Keratinocyte (primary cell): ENCODE measurements around the gene SSH2. TPM values are rescaled to one million over a fixed set of nuclear protein-coding genes. Genes with fewer than 3 reads are reported as not detected.

ENCODE experiments used
- DNase-seq: peaks from one replicate; pipeline ENCODE4 v3.0.0-alpha.2; 2011; ENCODE audit warnings: low read depth, missing footprints, low spot score
- FAIRE-seq: peaks from 2 replicates; lab custom pipeline; 2011; peaks lifted over from hg19 to GRCh38; lab: Jason Lieb, UNC
- H2AFZ ChIP-seq: 2 replicates; pipeline ENCODE4 v1.6.0; 2012; ENCODE audit warnings: low read length, control low read depth, inconsistent platforms; ENCODE audit not compliant: control insufficient read depth
- H3K27ac ChIP-seq: 2 replicates; pipeline ENCODE4 v1.5.1; 2011; ENCODE audit warnings: low read length; ENCODE audit not compliant: control insufficient read depth, insufficient read depth
- H3K27me3 ChIP-seq: 3 replicates; pipeline ENCODE4 v1.6.0; 2011; ENCODE audit warnings: low read length; ENCODE audit not compliant: control insufficient read depth, insufficient read depth; ENCODE audit errors: extremely low read depth
- H3K36me3 ChIP-seq, 2 experiments: 2 replicates in 1 of 2; 3 replicates in 1 of 2; pipeline ENCODE4 v1.5.1; 2011; ENCODE audit warnings: low read length in 2 of 2, mild to moderate bottlenecking in 1 of 2; ENCODE audit not compliant: control insufficient read depth in 2 of 2, insufficient read depth in 2 of 2; ENCODE audit errors: extremely low read depth in 1 of 2
- H3K4me1 ChIP-seq: 3 replicates; pipeline ENCODE4 v1.5.1; 2011; ENCODE audit warnings: low read length; ENCODE audit not compliant: control insufficient read depth, insufficient read depth; ENCODE audit errors: extremely low read depth
- H3K4me2 ChIP-seq: 3 replicates; pipeline ENCODE4 v1.6.0; 2011; ENCODE audit warnings: low read depth, low read length; ENCODE audit not compliant: control insufficient read depth, insufficient read depth; ENCODE audit errors: extremely low read depth
- H3K4me3 ChIP-seq, 3 experiments: fragments of 200-600 bp in 1 of 3; sonication (generic) in 1 of 3; 2 replicates in 2 of 3; 3 replicates in 1 of 3; pipeline ENCODE4 v1.5.1; 2011 to 2016; ENCODE audit warnings: low read length in 3 of 3, mild to moderate bottlenecking in 3 of 3, control low read depth in 2 of 3, inconsistent platforms in 1 of 3, low read depth in 1 of 3, mixed read lengths in 1 of 3, mixed run types in 1 of 3, moderate library complexity in 1 of 3; ENCODE audit not compliant: control insufficient read depth in 2 of 3, insufficient read depth in 2 of 3; ENCODE audit errors: extremely low read depth in 1 of 3
- H3K79me2 ChIP-seq: 2 replicates; pipeline ENCODE4 v1.6.0; 2012; ENCODE audit warnings: low read length; ENCODE audit not compliant: control insufficient read depth, insufficient read depth
- H3K9ac ChIP-seq: 3 replicates; pipeline ENCODE4 v1.6.0; 2011; ENCODE audit warnings: low read length; ENCODE audit not compliant: control insufficient read depth, insufficient read depth; ENCODE audit errors: extremely low read depth
- H3K9me1 ChIP-seq: 3 replicates; pipeline ENCODE4 v1.6.0; 2011; ENCODE audit warnings: low read length; ENCODE audit not compliant: control insufficient read depth, insufficient read depth; ENCODE audit errors: extremely low read depth
- H3K9me3 ChIP-seq: 2 replicates; pipeline ENCODE4 v1.5.1; 2012; ENCODE audit warnings: low read depth, low read length; ENCODE audit not compliant: control insufficient read depth
- H4K20me1 ChIP-seq: 3 replicates; pipeline ENCODE4 v1.6.0; 2011; ENCODE audit warnings: low read length; ENCODE audit not compliant: control insufficient read depth, insufficient read depth; ENCODE audit errors: extremely low read depth
- CTCF ChIP-seq, 3 experiments: IDR thresholded peaks in 1 of 3; conservative IDR thresholded peaks in 1 of 3; optimal IDR thresholded peaks in 1 of 3; 2 replicates in 2 of 3; 3 replicates in 1 of 3; pipeline versions ENCODE3 to v1.5.1; 2011; ENCODE audit warnings: low read length in 3 of 3, mild to moderate bottlenecking in 3 of 3, moderate library complexity in 2 of 3, control low read depth in 1 of 3, inconsistent platforms in 1 of 3; ENCODE audit not compliant: insufficient read depth in 2 of 3; ENCODE audit errors: extremely low read depth in 1 of 3
- EZH2 ChIP-seq: IDR thresholded peaks from one replicate; pipeline ENCODE4 v1.6.1; 2012; ENCODE audit warnings: inconsistent platforms, mild to moderate bottlenecking, low read length, moderate library complexity
- dilution Hi-C: fragments of 300-500 bp; cut with MboI; formaldehyde crosslinking; loops from one replicate; pipeline ENCODE4 v1.7.0; 2020; ENCODE audit warnings: low sequenced_read_pairs; ENCODE audit not compliant: extremely low pct_ligation_motif_present
- polyA plus RNA-seq, 5 experiments: library from polyadenylated mRNA; depleted of rRNA in 3 of 5; stranded (reverse) in 3 of 5; stranded (forward) in 1 of 5; unstranded in 1 of 5; fragments of >200 nt; gene quantifications; 1 replicate in 1 of 5; 2 replicates in 3 of 5; 3 replicates in 1 of 5; pipeline versions ENCODE4 v1.2.1 to v1.2.3, GENCODE V29; 2011 to 2012; ENCODE audit warnings: missing spikeins in 2 of 5, low read depth in 1 of 5, low replicate concordance in 1 of 5

Gene SSH2
- polyA plus RNA-seq, 1 donor (not counting 4 experiments of a cell fraction or from before 2014, with no cell fraction given): 13.9 TPM

DNA sequence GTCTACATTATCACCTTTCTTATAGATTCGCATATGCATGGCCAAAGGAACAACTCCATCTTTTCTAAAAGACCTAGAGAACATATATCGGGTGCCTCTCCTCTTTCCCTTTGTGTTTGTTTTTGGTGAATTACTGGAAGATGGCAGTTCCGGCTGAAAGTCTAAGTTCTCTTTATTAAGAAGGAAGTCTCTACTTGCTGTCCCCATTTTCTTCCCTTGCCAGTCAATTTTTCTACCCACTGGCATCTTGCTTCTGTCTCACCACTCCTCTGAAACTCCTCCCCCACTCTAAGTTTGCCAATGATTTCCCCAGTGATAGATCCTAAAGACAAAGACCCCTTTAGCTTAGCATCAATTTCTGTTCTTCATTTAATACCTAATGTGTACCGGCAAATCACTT lies 213.5 kb downstream of the SSH2 start:
- H3K79me2 ChIP-seq: no peaks in the 10 kb centered on the region

GRCh38 chr17:29715680-29716079 lies 214.3 kb downstream of the SSH2 start:
- dilution Hi-C loops: no loop called here

More for the DNA sequence above, 213.5 kb downstream of the SSH2 start:
- DNase-seq (no peak), FAIRE-seq (no peak)
- dilution Hi-C loops: no loop called here
- no peaks in the 10 kb centered on the region for H3K9me3 ChIP-seq
- no peaks in the 10 kb centered on the region for H3K27me3 ChIP-seq
- no peaks in the 10 kb centered on the region for H3K36me3 ChIP-seq
- H3K27ac ChIP-seq: no peak overlapping the region
- H4K20me1 ChIP-seq: no peaks in the 10 kb centered on the region
- TF ChIP-seq EZH2: no peak
- TF ChIP-seq CTCF (optimal IDR thresholded peaks at IDR 0.05 in 1 of 3, IDR thresholded peaks at IDR 0.05 in 1 of 3, conservative IDR thresholded peaks at IDR 0.05 in 1 of 3; ENCODE audit: extremely low read depth in 1 of 3, insufficient read depth in 2 of 3, low read length in 3 of 3): no peak
- no peak overlapping the region for H2AFZ ChIP-seq
- no peak overlapping the region for H3K4me3 ChIP-seq
- no peak overlapping the region for H3K9ac ChIP-seq
- H3K4me2 ChIP-seq: no peak overlapping the region
- H3K9me1 ChIP-seq: no peaks in the 10 kb centered on the region
- peaks cover 9% of the 10 kb centered on the region for H3K4me1 ChIP-seq

More at GRCh38 chr17:29715680-29716079, 214.3 kb downstream of the SSH2 start:
- H3K79me2 ChIP-seq: no peaks in the 10 kb centered on the region
- H3K27me3 ChIP-seq: no peaks in the 10 kb centered on the region
- H4K20me1 ChIP-seq: no peaks in the 10 kb centered on the region
- FAIRE-seq: no peak
- no peak overlapping the region for H3K9ac ChIP-seq
- H3K36me3 ChIP-seq: no peaks in the 10 kb centered on the region
- no peak overlapping the region for H3K4me2 ChIP-seq
- no peak overlapping the region for H3K4me3 ChIP-seq
- TF ChIP-seq EZH2: no peak
- TF ChIP-seq CTCF (optimal IDR thresholded peaks at IDR 0.05 in 1 of 3, IDR thresholded peaks at IDR 0.05 in 1 of 3, conservative IDR thresholded peaks at IDR 0.05 in 1 of 3; ENCODE audit: extremely low read depth in 1 of 3, insufficient read depth in 2 of 3, low read length in 3 of 3): no peak
- H3K9me3 ChIP-seq: no peaks in the 10 kb centered on the region
- no peak for DNase-seq
- H2AFZ ChIP-seq: no peak overlapping the region
- H3K27ac ChIP-seq: no peak overlapping the region
- H3K4me1 ChIP-seq: peaks cover 18% of the 10 kb centered on the region
- H3K9me1 ChIP-seq: no peaks in the 10 kb centered on the region
